Mesenteric fat pad (tissue), 1 donor: ENCODE measurements around the gene ADGRD2. TPM values are rescaled to one million over a fixed set of nuclear protein-coding genes. Genes with fewer than 3 reads are reported as not detected.

Experiments used
- DNase-seq: peaks from one replicate; pipeline ENCODE4 v3.0.0-alpha.2; 2020; ENCODE audit warnings: low spot score
- total RNA-seq: library from RNA; stranded (reverse); fragmentation: NEBNext Ultra II Directional; extraction: Animal tissue kit (Norgen Biotek cat#: 25700); gene quantifications from one replicate; pipeline ENCODE4 v1.2.1, GENCODE V29; 2021
- donor health status: DM: yes; HTN: yes; CAD: no.

The ADGRD2 gene
- total RNA-seq, 1 donor from 2014 or later, result not detected

GRCh38 chr9:124506931-124507879 is 57.0 kb downstream of the ADGRD2 start, which contains the start of gene NR5A1:
NR5A1 (minus strand) TSS chr9:124507399; CDS start chr9:124503395, 4,004 bp downstream.
- no peak for DNase-seq

- DNase-seq, result no peak
Observed at GRCh38 chr9:124507880-124508423, 57.7 kb downstream of the ADGRD2 start.

GRCh38 chr9:124510650-124511425 is 60.6 kb downstream of the ADGRD2 start:
- DNase-seq, result no peak

GRCh38 chr9:124511426-124511840 is 61.2 kb downstream of the ADGRD2 start:
- no peak for DNase-seq

GRCh38 chr9:124511891-124512805 is 61.9 kb downstream of the ADGRD2 start:
- no peak for DNase-seq

- no peak for DNase-seq
Observed at GRCh38 chr9:124512806-124513204, 62.6 kb downstream of the ADGRD2 start.

- DNase-seq, result no peak
Observed at GRCh38 chr9:124513376-124513994, 63.2 kb downstream of the ADGRD2 start.

- no peak for DNase-seq
Observed at GRCh38 chr9:124514125-124514524, 63.9 kb downstream of the ADGRD2 start.

GRCh38 chr9:124514874-124515273 is 64.6 kb downstream of the ADGRD2 start:
- no peak for DNase-seq

- DNase-seq, result no peak
Observed at GRCh38 chr9:124517600-124517999, 67.3 kb downstream of the ADGRD2 start.

GRCh38 chr9:124518116-124518515 is 67.9 kb downstream of the ADGRD2 start:
- DNase-seq, result peak; percentile 71

- DNase-seq, result no peak
Observed at GRCh38 chr9:124520206-124520596, 70.0 kb downstream of the ADGRD2 start.

GRCh38 chr9:124521142-124521541 is 70.9 kb downstream of the ADGRD2 start:
- DNase-seq, result no peak

- DNase-seq, result no peak
Observed at GRCh38 chr9:124522121-124523098, 72.2 kb downstream of the ADGRD2 start.

- DNase-seq, result no peak
Observed at GRCh38 chr9:124526174-124526573, 75.9 kb downstream of the ADGRD2 start.

GRCh38 chr9:124527781-124528180 is 77.5 kb downstream of the ADGRD2 start:
- no peak for DNase-seq
